Measurements from ENCODE around the gene PITPNB. TPM values are rescaled to one million over a fixed set of nuclear protein-coding genes. Genes with fewer than 3 reads are reported as not detected.

Gene PITPNB
- total RNA-seq, 1 experiment from 2014 or later: 82.6 TPM

DNA sequence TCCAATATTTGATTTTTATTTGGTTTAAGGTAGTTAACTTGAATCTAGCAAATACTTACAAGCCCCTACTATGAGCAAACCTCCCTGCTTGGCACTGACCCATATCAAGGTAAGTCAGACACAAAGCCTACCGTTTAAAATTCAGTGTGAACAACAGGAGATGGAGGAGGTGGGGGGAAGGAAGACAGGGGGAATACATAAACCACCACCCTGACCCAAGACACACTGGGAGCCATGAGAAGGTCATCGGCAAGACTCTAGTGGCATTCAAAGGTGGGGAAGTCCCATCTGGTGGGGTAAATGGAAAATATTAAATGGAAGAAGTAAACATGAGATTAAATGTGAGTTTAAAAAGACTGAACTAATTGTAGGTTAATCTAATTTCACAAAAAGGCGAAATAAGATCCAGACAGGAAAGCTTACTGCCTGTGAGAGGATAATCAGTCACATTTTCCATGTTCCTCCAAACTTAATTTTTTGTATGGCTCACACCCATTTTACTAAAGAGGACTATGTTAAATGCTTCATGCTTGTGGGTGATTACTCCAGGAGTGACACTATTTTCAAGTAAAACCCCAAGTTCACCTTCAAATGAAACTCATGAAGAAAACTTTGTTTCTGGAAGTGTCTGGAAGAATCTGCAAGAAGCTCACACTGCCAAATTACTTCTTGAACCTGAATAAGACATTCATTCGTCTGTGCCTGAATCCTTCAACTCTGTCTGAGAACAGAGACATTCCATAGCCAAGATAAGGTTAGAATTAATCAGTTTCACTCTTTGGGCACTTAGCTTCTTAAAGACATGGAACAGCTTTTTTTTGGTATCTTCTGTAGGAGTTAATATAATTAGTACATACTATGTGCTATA is 51.7 kb downstream of the PITPNB start (continued):
- no peak for TF ChIP-seq POLR2A (IDR thresholded peaks at IDR 0.05; ENCODE audit: borderline replicate concordance, extremely low read depth, insufficient read depth, insufficient read length)

DNA sequence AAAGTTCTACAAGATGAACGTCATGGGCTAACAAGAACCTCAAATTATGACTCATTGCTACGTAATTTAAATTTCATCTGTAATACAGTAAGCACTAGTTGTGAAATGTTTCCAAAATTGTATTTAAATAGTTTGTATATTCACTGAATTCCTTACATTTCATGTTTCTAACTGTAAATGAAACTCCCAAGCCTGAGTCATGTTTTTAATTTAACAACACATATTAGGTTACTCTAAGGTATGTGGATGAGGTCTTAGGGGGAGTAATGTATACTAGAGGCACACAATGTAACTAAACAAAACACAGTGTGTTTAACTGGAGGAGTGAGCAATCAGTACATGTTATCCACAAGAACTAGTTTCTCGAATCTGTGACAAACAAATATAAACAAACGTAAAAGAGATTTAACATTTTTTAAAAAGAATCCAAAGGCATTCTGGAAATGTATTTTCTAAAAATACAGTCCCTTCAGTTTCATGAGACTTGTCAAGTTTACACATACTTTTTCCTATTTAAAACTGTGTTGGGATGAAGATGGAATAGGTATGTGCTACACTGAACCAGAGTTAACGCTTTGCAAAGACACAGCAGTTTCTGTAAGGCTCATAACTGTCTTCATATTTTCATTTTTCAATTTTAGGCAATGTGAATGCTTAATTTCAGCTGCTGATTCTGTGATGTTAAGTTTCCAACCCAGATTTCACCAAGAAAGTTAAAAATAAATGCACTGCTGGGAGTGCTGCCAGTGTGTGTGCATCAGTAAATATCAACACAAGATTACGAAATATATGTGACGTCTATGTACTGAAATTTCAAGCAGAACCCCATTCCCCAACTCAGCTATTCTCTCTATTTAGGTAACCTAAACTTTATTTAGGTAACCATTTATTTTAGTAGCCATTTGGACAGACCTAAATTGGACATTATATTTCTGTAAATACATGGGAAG is 52.6 kb downstream of the PITPNB start:
- Histone ChIP-seq H3K4me3 (replicated peaks in 1 of 2; ENCODE audit: low read depth in 1 of 2, low read length in 2 of 2) (no peak overlapping the region), H3K9me3 (ENCODE audit: control insufficient read depth in 1 of 2, insufficient read depth in 1 of 2, low read depth in 1 of 2, low read length in 2 of 2) (no peaks in the 10 kb centered on the region), H3K79me2 (ENCODE audit: insufficient read depth, low read length) (peaks cover 87% of the 10 kb centered on the region), H3K4me1 (ENCODE audit: control insufficient read depth in 1 of 2, insufficient read depth in 2 of 2, low read length in 2 of 2) (no peaks in the 10 kb centered on the region), H3K27ac (ENCODE audit: low read depth, low read length) (no peak overlapping the region), H3K27me3 (ENCODE audit: insufficient read depth, low read length) (no peaks in the 10 kb centered on the region), H4K20me1 (ENCODE audit: insufficient read depth) (peaks cover 19% of the 10 kb centered on the region; the same call in 1 of the 2 replicates), H3K36me3 (ENCODE audit: control insufficient read depth in 1 of 2, insufficient read depth in 2 of 2, low read length in 2 of 2) (peaks cover 13% of the 10 kb centered on the region in 2 experiments; a peak in 3 of 4 replicates), H3K9ac (ENCODE audit: low read length) (no peak overlapping the region), H3K4me2 (ENCODE audit: low read length) (no peak overlapping the region), H3K9me2 (ENCODE audit: insufficient read depth) (no peaks in the 10 kb centered on the region), H2AFZ (ENCODE audit: low read depth, low read length, poor library complexity, severe bottlenecking) (no peak overlapping the region)
- intact Hi-C loops (cut with micrococcal nuclease): no loop called here
- DNase-seq (ENCODE audit: low read depth, low spot score) (no peak), ATAC-seq (no peak)
- RAD21 ChIA-PET (ENCODE audit: low non-redundant PET in 1 of 2, low total read pairs in 2 of 2, uncharacterized antibody in 2 of 2, unreplicated experiment in 2 of 2): no interaction called here
- TF ChIP-seq, protein P1, sequence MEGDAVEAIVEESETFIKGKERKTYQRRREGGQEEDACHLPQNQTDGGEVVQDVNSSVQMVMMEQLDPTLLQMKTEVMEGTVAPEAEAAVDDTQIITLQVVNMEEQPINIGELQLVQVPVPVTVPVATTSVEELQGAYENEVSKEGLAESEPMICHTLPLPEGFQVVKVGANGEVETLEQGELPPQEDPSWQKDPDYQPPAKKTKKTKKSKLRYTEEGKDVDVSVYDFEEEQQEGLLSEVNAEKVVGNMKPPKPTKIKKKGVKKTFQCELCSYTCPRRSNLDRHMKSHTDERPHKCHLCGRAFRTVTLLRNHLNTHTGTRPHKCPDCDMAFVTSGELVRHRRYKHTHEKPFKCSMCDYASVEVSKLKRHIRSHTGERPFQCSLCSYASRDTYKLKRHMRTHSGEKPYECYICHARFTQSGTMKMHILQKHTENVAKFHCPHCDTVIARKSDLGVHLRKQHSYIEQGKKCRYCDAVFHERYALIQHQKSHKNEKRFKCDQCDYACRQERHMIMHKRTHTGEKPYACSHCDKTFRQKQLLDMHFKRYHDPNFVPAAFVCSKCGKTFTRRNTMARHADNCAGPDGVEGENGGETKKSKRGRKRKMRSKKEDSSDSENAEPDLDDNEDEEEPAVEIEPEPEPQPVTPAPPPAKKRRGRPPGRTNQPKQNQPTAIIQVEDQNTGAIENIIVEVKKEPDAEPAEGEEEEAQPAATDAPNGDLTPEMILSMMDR (IDR thresholded peaks at IDR 0.05 in 2 of 3, conservative IDR thresholded peaks at IDR 0.05 in 1 of 3; ENCODE audit: borderline replicate concordance in 1 of 3, insufficient read depth in 1 of 3, low read depth in 2 of 3, low read length in 2 of 3): no peak
- TF ChIP-seq CBX3 (IDR thresholded peaks at IDR 0.05; ENCODE audit: low read depth) (no peak), POLR2A (IDR thresholded peaks at IDR 0.05; ENCODE audit: borderline replicate concordance, extremely low read depth, insufficient read depth, insufficient read length) (no peak), JUND (IDR thresholded peaks at IDR 0.05) (no peak), TCF7L2 (IDR thresholded peaks at IDR 0.05; ENCODE audit: borderline replicate concordance, extremely low read depth, insufficient read depth, insufficient read length) (no peak), YY1 (IDR thresholded peaks at IDR 0.05; ENCODE audit: extremely low read depth, insufficient replicate concordance, low read depth, low read length) (no peak), CEBPB (IDR thresholded peaks at IDR 0.05; ENCODE audit: low read depth) (no peak), ZNF274 (IDR thresholded peaks at IDR 0.05; ENCODE audit: low read depth, low read length) (no peak), EGR1 (IDR thresholded peaks at IDR 0.05; ENCODE audit: low read depth) (no peak), SRF (IDR thresholded peaks at IDR 0.05; ENCODE audit: low read depth) (no peak), SP1 (IDR thresholded peaks at IDR 0.05; ENCODE audit: low read depth) (no peak), SIN3A (IDR thresholded peaks at IDR 0.05; ENCODE audit: low read depth) (no peak), POLR2AphosphoS5 (IDR thresholded peaks at IDR 0.05; ENCODE audit: low read depth, low read length) (no peak)
- TF ChIP-seq, protein P2, sequence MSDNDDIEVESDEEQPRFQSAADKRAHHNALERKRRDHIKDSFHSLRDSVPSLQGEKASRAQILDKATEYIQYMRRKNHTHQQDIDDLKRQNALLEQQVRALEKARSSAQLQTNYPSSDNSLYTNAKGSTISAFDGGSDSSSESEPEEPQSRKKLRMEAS (IDR thresholded peaks at IDR 0.05): no peak
- TF ChIP-seq, protein P3, sequence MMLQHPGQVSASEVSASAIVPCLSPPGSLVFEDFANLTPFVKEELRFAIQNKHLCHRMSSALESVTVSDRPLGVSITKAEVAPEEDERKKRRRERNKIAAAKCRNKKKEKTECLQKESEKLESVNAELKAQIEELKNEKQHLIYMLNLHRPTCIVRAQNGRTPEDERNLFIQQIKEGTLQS (IDR thresholded peaks at IDR 0.05): no peak
- TF ChIP-seq, protein P4, sequence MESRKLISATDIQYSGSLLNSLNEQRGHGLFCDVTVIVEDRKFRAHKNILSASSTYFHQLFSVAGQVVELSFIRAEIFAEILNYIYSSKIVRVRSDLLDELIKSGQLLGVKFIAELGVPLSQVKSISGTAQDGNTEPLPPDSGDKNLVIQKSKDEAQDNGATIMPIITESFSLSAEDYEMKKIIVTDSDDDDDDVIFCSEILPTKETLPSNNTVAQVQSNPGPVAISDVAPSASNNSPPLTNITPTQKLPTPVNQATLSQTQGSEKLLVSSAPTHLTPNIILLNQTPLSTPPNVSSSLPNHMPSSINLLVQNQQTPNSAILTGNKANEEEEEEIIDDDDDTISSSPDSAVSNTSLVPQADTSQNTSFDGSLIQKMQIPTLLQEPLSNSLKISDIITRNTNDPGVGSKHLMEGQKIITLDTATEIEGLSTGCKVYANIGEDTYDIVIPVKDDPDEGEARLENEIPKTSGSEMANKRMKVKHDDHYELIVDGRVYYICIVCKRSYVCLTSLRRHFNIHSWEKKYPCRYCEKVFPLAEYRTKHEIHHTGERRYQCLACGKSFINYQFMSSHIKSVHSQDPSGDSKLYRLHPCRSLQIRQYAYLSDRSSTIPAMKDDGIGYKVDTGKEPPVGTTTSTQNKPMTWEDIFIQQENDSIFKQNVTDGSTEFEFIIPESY (IDR thresholded peaks at IDR 0.05; ENCODE audit: extremely low read depth, insufficient replicate concordance, low read length): no peak
- POLR2A ChIA-PET: no interaction called here
- BruUV-seq (replicated peaks): no TSS peak
- CTCF ChIA-PET: no interaction called here

All from HCT116 (cell line).